ENCODE results near the gene PAM16. TPM values are rescaled to one million over a fixed set of nuclear protein-coding genes. Genes with fewer than 3 reads are reported as not detected.

PAM16 gene
- total RNA-seq, 1 experiment from 2014 or later: 80.4 TPM

DNA sequence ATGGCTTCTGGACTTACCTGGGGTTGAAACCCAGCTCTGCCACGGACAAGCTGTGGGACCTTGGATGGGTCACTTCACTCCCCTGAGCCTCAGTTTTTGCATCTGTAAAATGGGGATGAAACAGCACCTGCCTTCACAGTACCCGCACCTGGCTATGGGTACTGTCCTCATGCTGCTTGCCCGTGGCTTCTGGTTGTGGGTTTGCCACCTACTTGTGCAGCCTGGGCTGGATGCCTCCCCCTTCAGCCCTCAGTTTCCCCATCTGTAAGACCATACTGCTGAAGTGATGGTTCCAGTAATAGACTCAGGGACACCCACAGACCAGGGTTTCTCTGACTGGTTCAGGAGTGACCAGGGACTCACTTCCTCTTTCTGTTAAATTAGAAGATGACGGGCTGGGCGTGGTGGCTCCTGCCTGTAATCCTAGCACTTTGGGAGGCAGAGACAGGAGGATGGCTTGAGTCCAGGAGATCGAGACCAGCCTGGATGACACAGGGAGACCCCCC, 25.8 kb downstream of the PAM16 start:
- Histone ChIP-seq H3K4me2 (ENCODE audit: insufficient read depth, insufficient read length, low read length) (no peak overlapping the region), H3K56ac (ENCODE audit: insufficient read length, low read depth, low read length) (no peak overlapping the region), H2AK5ac (ENCODE audit: insufficient read length, low read length) (no peak overlapping the region), H3K4me1 (ENCODE audit: insufficient read depth, low read length) (peaks cover 3% of the 10 kb centered on the region; the same call in 1 of the 2 replicates), H2BK15ac (ENCODE audit: low read depth, low read length) (no peak overlapping the region), H4K5ac (ENCODE audit: insufficient read length, low read depth, low read length) (no peak overlapping the region), H2BK5ac (ENCODE audit: insufficient read length, low read length) (no peak overlapping the region), H3K27me3 (ENCODE audit: insufficient read depth, low read length) (no peaks in the 10 kb centered on the region), H3K79me1 (ENCODE audit: insufficient read depth, low read depth, low read length, poor library complexity, severe bottlenecking) (no peaks in the 10 kb centered on the region), H3K18ac (ENCODE audit: insufficient read length, low read depth, low read length) (no peak overlapping the region), H4K91ac (ENCODE audit: insufficient read length, low read depth, low read length) (no peak overlapping the region), H3K14ac (ENCODE audit: insufficient read depth, low read length) (no peak overlapping the region), H3T11ph (ENCODE audit: low read length) (no peak overlapping the region), H4K8ac (replicated peaks; ENCODE audit: insufficient read length, low read depth, low read length) (no peak overlapping the region), H4K20me1 (ENCODE audit: control insufficient read depth, insufficient read depth, insufficient read length) (no peaks in the 10 kb centered on the region), H2BK12ac (ENCODE audit: insufficient read length, low read depth, low read length) (no peak overlapping the region), H3K79me2 (ENCODE audit: insufficient read depth, low read length) (peaks cover 3% of the 10 kb centered on the region; the same call in 1 of the 2 replicates), H3K23me2 (ENCODE audit: insufficient read length, low read depth, low read length, poor library complexity, severe bottlenecking) (peaks cover 4% of the 10 kb centered on the region), H2AFZ (ENCODE audit: low read length) (no peak overlapping the region), H3K4ac (ENCODE audit: low read depth, low read length) (no peak overlapping the region), H3K9me3 (ENCODE audit: control insufficient read depth, low read depth, low read length) (no peaks in the 10 kb centered on the region), H3K27ac (ENCODE audit: insufficient read length, low read depth, low read length) (no peak overlapping the region), H3K9ac (ENCODE audit: extremely low read depth, insufficient read length, low read length) (no peak overlapping the region), H2BK20ac (ENCODE audit: low read depth, low read length, poor library complexity, severe bottlenecking) (no peak overlapping the region), H2BK120ac (ENCODE audit: low read depth, low read length, poor library complexity, severe bottlenecking) (no peak overlapping the region), H3K23ac (ENCODE audit: insufficient read length, low read depth, low read length) (no peak overlapping the region)
- no peaks in the 10 kb centered on the region for H3K9me3 Mint-ChIP-seq
- no peaks in the 10 kb centered on the region for H3K36me3 Mint-ChIP-seq (ENCODE audit: insufficient read depth in 1 of 3, low read depth in 3 of 3)
- H3K4me1 Mint-ChIP-seq: peaks cover 9 to 18% of the 10 kb centered on the region in 2 experiments
- H3K27me3 Mint-ChIP-seq (ENCODE audit: low read depth): no peaks in the 10 kb centered on the region
- TF ChIP-seq, protein P1, sequence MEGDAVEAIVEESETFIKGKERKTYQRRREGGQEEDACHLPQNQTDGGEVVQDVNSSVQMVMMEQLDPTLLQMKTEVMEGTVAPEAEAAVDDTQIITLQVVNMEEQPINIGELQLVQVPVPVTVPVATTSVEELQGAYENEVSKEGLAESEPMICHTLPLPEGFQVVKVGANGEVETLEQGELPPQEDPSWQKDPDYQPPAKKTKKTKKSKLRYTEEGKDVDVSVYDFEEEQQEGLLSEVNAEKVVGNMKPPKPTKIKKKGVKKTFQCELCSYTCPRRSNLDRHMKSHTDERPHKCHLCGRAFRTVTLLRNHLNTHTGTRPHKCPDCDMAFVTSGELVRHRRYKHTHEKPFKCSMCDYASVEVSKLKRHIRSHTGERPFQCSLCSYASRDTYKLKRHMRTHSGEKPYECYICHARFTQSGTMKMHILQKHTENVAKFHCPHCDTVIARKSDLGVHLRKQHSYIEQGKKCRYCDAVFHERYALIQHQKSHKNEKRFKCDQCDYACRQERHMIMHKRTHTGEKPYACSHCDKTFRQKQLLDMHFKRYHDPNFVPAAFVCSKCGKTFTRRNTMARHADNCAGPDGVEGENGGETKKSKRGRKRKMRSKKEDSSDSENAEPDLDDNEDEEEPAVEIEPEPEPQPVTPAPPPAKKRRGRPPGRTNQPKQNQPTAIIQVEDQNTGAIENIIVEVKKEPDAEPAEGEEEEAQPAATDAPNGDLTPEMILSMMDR (conservative IDR thresholded peaks at IDR 0.05): no peak
- WGBS (ENCODE audit: extremely low coverage, insufficient read length, low lambda C conversion rate): no CpG with 5 or more reads among the region's 6 CpGs
- no peak for DNase-seq
- H3K27ac Mint-ChIP-seq: no peak overlapping the region
- H3K4me3 Mint-ChIP-seq: no peak overlapping the region
